Activated CD4-positive, alpha-beta T cell treated with anti-CD3 and anti-CD28 coated beads for 36 hours (primary cell): ENCODE results near the gene ROPN1L. TPM values are rescaled to one million over a fixed set of nuclear protein-coding genes. Genes with fewer than 3 reads are reported as not detected.
"Not testable (repeated sequence)": the region's sequence is repeated elsewhere in the genome, so short reads cannot be mapped to it uniquely, and the experiment has no call there.

Source experiments
- ATAC-seq: fragments of 200-7000 bp; cut with Tn5 transposase; one replicate; pipeline ENCODE4 v1.10.0; 2021; ENCODE audit warnings: mild to moderate bottlenecking, moderate library complexity
- CTCF ChIA-PET: fragments of 350-600 bp; sonication (Branson Sonifier 250); formaldehyde crosslinking; loops from one replicate; lab custom pipeline; 2021; ENCODE audit warnings: antibody characterized with exemption; lab: Charles Lee
- POLR2A ChIA-PET: fragments of 350-600 bp; sonication (Branson Sonifier 250); formaldehyde crosslinking; loops from one replicate; lab custom pipeline; 2021; ENCODE audit warnings: antibody characterized with exemption, inconsistent platforms; lab: Charles Lee
- DNase-seq: peaks from one replicate; pipeline ENCODE4 v3.0.0-alpha.2; 2020
- H3K27ac Mint-ChIP-seq: one replicate; pipeline ENCODE4 v1.8.0; 2021; ENCODE audit warnings: mixed read lengths
- H3K27me3 Mint-ChIP-seq: one replicate; pipeline ENCODE4 v1.8.0; 2021; ENCODE audit warnings: mixed read lengths
- H3K36me3 Mint-ChIP-seq: one replicate; pipeline ENCODE4 v1.8.0; 2021; ENCODE audit warnings: low read depth, mixed read lengths
- H3K4me1 Mint-ChIP-seq: one replicate; pipeline ENCODE4 v1.8.0; 2021; ENCODE audit warnings: mixed read lengths
- H3K4me3 Mint-ChIP-seq: one replicate; pipeline ENCODE4 v1.8.0; 2021; ENCODE audit warnings: mild to moderate bottlenecking, moderate library complexity, mixed read lengths
- H3K9me3 Mint-ChIP-seq: one replicate; pipeline ENCODE4 v1.8.0; 2021; ENCODE audit warnings: low read depth, mixed read lengths
- intact Hi-C, 2 experiments: fragments of 100-400 bp; cut with DNase I in 1 of 2; cut with micrococcal nuclease in 1 of 2; formaldehyde crosslinking; loops; one replicate each; pipeline versions ENCODE4 v1.14.2 to v1.15.1; 2022 to 2024; cut with DNase I, micrococcal nuclease
- microRNA-seq: library from miRNA; unstranded; fragments of <30 nt; microRNA quantifications from one replicate; pipeline ENCODE4 v1.2.0, GENCODE V29; 2021; ENCODE audit warnings: borderline replicate concordance
- total RNA-seq, 2 experiments: library from RNA; stranded (reverse); gene quantifications; one replicate each; pipeline ENCODE4 v1.2.3, GENCODE V29; 2021

ROPN1L gene
- total RNA-seq, 2 experiments from 2014 or later, result 0.28 TPM; not detected in 1

DNA sequence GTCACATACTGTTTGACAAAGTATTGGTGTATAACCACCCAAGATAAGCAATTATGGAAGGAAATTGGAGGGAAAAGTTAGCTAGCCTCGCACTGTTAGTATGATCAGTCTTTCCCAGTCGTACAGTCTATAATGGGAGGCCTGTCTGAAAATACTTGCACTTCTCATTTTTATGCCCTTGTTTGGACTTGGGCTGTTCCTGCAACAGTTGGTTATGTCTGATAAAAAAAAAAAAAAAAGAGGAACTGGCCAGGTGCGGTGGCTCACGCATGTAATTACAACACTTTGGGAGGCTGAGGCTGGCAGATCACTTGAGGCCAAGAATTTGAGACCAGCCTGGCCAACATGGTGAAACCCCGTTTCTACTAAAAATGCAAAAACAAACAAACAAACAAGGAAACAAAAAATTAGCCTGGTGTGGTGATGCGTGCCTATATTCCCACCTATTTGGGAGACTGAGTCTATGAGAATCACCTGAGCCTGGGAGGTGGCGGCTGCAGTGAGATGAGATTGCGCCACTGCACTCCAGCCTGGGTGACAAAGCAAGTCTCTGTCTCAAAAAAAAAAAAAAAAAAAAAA is 63.9 kb downstream of the ROPN1L start:
- H3K4me1 Mint-ChIP-seq, result no peaks in the 10 kb centered on the region
- H3K36me3 Mint-ChIP-seq, result no peaks in the 10 kb centered on the region
- CTCF ChIA-PET, result interaction anchor here (0.8 kb wide), 1 partner anchor 184 kb away, joined by 3 read pairs; no protein-coding TSS in a partner anchor
- POLR2A ChIA-PET, result no interaction called here
- H3K27me3 Mint-ChIP-seq, result peaks cover 4% of the 10 kb centered on the region
- H3K4me3 Mint-ChIP-seq, result no peak overlapping the region
- DNase-seq (no peak), ATAC-seq (no peak)
- H3K9me3 Mint-ChIP-seq, result no peaks in the 10 kb centered on the region
- intact Hi-C loops, result no loop called here
- no peak overlapping the region for H3K27ac Mint-ChIP-seq

DNA sequence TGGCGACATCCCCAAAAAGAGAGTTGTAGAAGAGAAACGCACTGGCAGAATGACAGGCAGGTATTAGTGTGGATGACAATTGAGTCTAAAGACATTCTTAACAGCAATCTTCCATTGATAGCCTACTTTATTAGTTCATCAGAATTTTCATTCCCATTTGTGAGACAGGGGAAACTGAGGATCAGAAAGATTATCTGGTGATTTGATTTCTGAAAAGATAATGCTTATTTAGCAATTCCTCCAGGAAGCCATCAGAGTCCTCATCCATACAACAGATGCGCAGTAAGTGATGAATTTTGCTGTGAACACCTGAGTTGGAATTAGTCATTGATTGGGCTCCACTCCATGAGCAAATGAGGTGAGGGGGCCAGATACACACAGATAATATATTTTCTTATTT is 64.9 kb downstream of the ROPN1L start:
- ChIA-PET POLR2A (no interaction called here), CTCF (interaction anchor here (0.8 kb wide), 1 partner anchor 185 kb away, joined by 3 read pairs; no protein-coding TSS in a partner anchor)
- ATAC-seq (no peak), DNase-seq (no peak)
- Mint-ChIP-seq H3K4me1 (no peaks in the 10 kb centered on the region), H3K9me3 (no peaks in the 10 kb centered on the region), H3K4me3 (no peak overlapping the region), H3K36me3 (no peaks in the 10 kb centered on the region), H3K27me3 (peaks cover 6% of the 10 kb centered on the region), H3K27ac (no peak overlapping the region)
- intact Hi-C loops, result no loop called here

DNA sequence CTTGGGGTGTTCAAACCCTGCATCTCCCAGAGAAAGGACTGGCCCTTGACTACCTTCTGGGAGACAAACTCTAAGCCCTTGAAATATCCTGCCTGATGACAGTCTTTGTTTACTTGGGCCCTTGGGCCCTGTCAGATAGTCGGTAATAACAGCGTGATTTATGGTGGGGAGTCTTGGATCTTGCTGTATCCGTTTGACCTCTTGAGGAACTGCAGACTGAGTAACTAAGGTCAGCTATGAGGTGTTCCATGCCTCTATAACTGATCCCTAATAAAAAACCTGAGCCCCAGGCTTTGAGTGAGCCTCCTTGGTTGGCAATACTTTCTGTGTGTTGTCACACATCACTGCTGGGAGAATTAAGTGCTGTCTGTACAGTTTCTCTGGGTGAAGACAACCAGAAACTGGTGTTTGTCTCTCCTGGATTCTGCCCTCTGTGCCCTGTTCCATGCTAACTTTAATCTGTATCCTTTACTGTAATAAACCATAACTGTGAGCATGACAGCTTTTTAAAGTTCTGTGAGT is 66.0 kb downstream of the ROPN1L start:
- H3K9me3 Mint-ChIP-seq, result no peaks in the 10 kb centered on the region
- no peaks in the 10 kb centered on the region for H3K36me3 Mint-ChIP-seq
- no peak overlapping the region for H3K4me3 Mint-ChIP-seq
- H3K27me3 Mint-ChIP-seq, result peaks cover 6% of the 10 kb centered on the region
- DNase-seq (no peak), ATAC-seq (no peak)
- CTCF ChIA-PET, result no interaction called here
- no peaks in the 10 kb centered on the region for H3K4me1 Mint-ChIP-seq
- POLR2A ChIA-PET, result interaction anchor here (0.6 kb wide), 1 partner anchor 102 kb away, joined by 4 read pairs; no protein-coding TSS in a partner anchor
- H3K27ac Mint-ChIP-seq, result no peak overlapping the region
- intact Hi-C loops, result no loop called here

DNA sequence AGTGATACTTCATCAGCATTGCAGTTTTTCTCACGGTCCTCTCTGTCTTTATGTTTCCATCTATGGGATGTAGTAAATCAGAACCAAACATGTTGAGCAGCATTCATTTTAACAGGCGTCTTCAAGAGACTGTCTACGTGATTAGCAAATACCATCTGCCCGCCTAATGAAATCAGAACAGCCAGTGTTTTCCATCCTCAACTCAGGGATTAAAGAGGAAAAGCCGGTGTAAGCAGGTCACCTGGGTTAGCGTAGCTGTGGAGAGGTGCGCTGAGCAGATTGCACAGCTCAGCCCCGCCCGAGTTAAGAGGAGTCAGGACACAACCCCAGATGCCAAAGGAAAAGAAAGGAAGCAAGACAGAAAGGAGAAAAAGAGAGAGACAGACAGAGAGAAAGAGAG is 67.9 kb downstream of the ROPN1L start:
- Mint-ChIP-seq H3K4me3 (no peak overlapping the region), H3K27me3 (peaks cover 6% of the 10 kb centered on the region), H3K36me3 (no peaks in the 10 kb centered on the region), H3K4me1 (no peaks in the 10 kb centered on the region), H3K9me3 (no peaks in the 10 kb centered on the region), H3K27ac (no peak overlapping the region)
- DNase-seq, result no peak
- ATAC-seq, result no peak
- POLR2A ChIA-PET, result interaction anchor here (0.7 kb wide), 1 partner anchor 549 kb away, joined by 3 read pairs; no protein-coding TSS in a partner anchor
- CTCF ChIA-PET, result no interaction called here
- intact Hi-C loops, result no loop called here

DNA sequence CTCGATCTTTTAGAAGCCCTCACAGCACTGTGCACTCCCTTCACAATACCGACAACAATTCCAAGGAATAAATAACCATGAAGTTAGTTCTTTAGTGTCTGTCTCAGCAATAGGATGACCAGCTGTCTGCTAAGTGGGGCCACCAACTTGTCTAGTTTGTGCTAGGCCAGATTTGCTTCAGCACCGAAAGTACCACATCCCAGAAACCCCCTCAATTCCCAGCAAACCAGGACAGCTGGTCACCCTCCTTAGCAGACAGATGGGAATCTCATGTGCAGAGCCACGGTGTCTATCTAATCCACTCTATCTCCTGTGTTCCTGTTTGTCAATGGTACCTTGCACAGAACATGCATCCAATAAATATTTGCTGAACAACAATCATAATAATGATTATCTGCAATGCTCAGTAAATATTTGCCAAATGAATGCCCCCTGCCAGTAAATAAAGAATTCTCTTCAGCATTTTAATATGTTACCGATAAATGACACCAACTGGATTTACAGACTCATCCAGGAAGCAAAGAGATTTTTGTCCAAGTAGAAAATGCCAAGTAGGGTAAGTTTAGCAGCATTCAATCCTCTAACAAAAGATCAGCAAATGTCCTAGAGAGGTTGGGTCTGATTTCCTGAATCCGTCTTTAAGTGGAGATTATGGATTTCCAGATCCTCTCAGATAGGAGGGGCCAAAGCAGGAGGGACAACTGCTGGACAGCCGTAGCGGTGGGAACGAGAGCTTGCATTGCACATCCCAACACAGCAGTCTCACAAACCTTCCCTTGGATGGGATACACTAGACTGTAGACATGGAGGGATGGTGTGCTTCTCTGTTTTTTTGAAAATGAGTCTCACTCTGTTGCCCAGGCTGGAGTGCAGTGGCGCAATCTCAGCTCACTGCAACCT is 70.3 kb downstream of the ROPN1L start:
- Mint-ChIP-seq H3K27ac (no peak overlapping the region), H3K9me3 (no peaks in the 10 kb centered on the region), H3K4me1 (no peaks in the 10 kb centered on the region), H3K4me3 (no peak overlapping the region), H3K36me3 (no peaks in the 10 kb centered on the region), H3K27me3 (peaks cover 2% of the 10 kb centered on the region)
- CTCF ChIA-PET, result no interaction called here
- intact Hi-C loops, result no loop called here
- ATAC-seq (no peak), DNase-seq (no peak)
- POLR2A ChIA-PET, result no interaction called here

DNA sequence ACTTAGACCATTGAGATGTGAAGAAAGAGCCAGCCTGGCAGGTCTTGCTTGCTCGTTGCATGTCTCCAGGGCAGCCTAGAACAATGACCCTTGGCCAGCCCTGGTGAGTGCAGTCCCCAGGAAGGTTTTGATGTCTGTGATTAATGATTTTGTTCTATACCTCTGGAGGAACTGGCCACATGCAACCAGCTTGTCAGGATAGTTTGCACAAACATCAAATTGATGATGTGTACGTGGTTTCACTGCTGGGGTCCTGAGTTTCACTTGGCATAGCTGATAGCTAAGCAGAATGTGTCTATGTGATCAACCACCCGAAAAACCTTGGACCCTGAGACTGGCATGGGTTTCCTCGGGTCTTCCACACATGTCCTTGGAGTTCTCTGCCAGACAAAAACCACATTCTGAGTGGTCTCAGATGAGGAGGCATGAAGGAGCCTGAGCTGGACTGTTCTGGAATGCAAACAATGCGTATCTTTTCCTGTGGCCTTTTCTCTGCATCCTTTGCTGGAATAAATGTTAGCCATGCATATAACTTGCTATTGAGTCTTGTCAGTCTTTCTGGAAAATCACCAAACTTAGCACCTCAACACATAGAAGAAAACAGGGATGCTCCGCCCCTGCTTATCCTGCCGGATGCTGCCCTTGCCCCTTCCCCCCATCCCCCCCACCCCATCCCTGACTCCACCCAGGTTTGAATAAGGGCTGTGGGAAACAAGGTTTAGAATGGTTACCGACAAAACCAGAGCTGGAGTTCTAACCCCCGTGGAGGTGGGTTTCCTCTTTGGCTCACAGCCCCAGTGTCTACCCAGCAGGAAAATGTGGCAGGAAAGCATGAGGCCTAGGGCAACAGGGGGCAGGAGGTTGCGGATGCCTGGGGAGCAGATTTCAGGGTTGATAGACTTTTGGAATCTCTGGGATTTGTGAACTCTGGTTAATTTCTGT is 72.1 kb downstream of the ROPN1L start:
- Mint-ChIP-seq H3K4me1 (no peaks in the 10 kb centered on the region), H3K9me3 (no peaks in the 10 kb centered on the region), H3K27me3 (peaks cover 2% of the 10 kb centered on the region), H3K36me3 (no peaks in the 10 kb centered on the region), H3K4me3 (no peak overlapping the region), H3K27ac (no peak overlapping the region)
- CTCF ChIA-PET, result no interaction called here
- no peak for DNase-seq
- POLR2A ChIA-PET, result no interaction called here
- intact Hi-C loops, result no loop called here
- ATAC-seq, result no peak

DNA sequence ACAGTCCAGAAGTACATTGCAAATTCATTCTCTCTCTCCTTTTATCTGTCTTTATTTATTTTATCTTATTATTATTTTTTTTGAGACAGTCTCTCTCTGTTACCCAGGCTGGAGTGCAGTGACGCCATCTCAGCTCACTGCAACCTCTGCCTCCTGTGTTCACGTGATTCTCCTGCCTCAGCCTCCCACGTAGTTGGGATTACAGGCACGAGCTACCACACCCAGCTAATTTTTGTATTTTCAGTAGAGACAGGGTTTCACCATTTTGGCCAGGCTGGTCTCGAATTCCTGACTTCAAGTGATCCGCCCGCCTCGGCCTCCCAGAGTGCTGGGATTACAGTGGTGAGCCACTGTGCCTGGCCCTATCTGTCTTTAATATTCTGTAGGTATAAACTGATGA is 72.9 kb downstream of the ROPN1L start:
- H3K4me1 Mint-ChIP-seq, CTCF ChIA-PET, intact Hi-C loops, H3K4me3 Mint-ChIP-seq, H3K27ac Mint-ChIP-seq, ATAC-seq, DNase-seq, H3K27me3 Mint-ChIP-seq, H3K9me3 Mint-ChIP-seq, H3K36me3 Mint-ChIP-seq, POLR2A ChIA-PET: not testable (repeated sequence)

Small RNA genes within 50 kb of the gene (microRNA-seq; reads per million reads assigned to microRNA genes)
- gene MIR6131, result not detected

Other genes with a start within 250 kb of the ROPN1L start
- gene ATPSCKMT, start 192.0 kb upstream of the ROPN1L start, total RNA-seq, result 10 to 100 TPM; 12.4 to 21.5 TPM
- gene CCT5, start 191.6 kb upstream of the ROPN1L start, total RNA-seq, result 100 to 1,000 TPM; 347 to 461 TPM
- gene CMBL, start 134.0 kb upstream of the ROPN1L start, total RNA-seq, result under 1 TPM; 0.46 to 0.66 TPM
- gene MARCHF6, start 88.2 kb upstream of the ROPN1L start, total RNA-seq, result 10 to 100 TPM; 67.3 to 92.2 TPM
- gene ANKRD33B, start 122.2 kb downstream of the ROPN1L start, total RNA-seq, result 1 to 10 TPM; 4.6 to 4.9 TPM